Gastrocnemius medialis (tissue), 4 donors: Measurements from ENCODE around the gene CCDC188. TPM values are rescaled to one million over a fixed set of nuclear protein-coding genes. Genes with fewer than 3 reads are reported as not detected.
"Not testable (repeated sequence)": the region's sequence is repeated elsewhere in the genome, so short reads cannot be mapped to it uniquely, and the experiment has no call there.

ENCODE experiments used
- ATAC-seq, 2 donors: fragments of 150-250 bp; one replicate each; pipeline ENCODE4 v1.9.1; 2016
- DNase-seq, 2 donors: peaks; one replicate each; pipeline ENCODE4 v3.0.0-alpha.2; 2019
- H3K27ac ChIP-seq, 4 donors: fragments of 200-600 bp; sonication (generic); 1 replicate in 1 of 4; 2 replicates in 3 of 4; pipeline ENCODE4 v1.5.1; 2016 to 2018; ENCODE audit warnings: mild to moderate bottlenecking in 2 of 4, moderate library complexity in 1 of 4
- H3K27me3 ChIP-seq, 3 donors: fragments of 200-600 bp; sonication (generic) in 2 of 3; 1 replicate in 1 of 3; 2 replicates in 2 of 3; pipeline versions ENCODE4 v1.5.1 to v1.6.0; 2016 to 2019; ENCODE audit warnings: mild to moderate bottlenecking in 1 of 3, moderate library complexity in 1 of 3
- H3K36me3 ChIP-seq, 2 donors: fragments of 200-600 bp; sonication (generic) in 1 of 2; one replicate each; pipeline ENCODE4 v1.5.1; 2017 to 2018
- H3K4me1 ChIP-seq, 2 donors: fragments of 200-600 bp; sonication (generic) in 1 of 2; one replicate each; pipeline ENCODE4 v1.5.1; 2016 to 2017; ENCODE audit warnings: mild to moderate bottlenecking in 2 of 2
- H3K4me3 ChIP-seq, 4 donors: fragments of 200-600 bp; sonication (generic) in 3 of 4; 1 replicate in 1 of 4; 2 replicates in 3 of 4; pipeline ENCODE4 v1.5.1; 2016 to 2019; ENCODE audit warnings: mild to moderate bottlenecking in 2 of 4
- H3K9me3 ChIP-seq, 3 donors: fragments of 200-600 bp; sonication (generic) in 2 of 3; 1 replicate in 1 of 3; 2 replicates in 2 of 3; pipeline ENCODE4 v1.5.1; 2016 to 2019
- POLR2A ChIP-seq, 2 donors: fragments of 450-650 bp; IDR thresholded peaks; one replicate each; pipeline ENCODE4 v1.6.1; 2017; ENCODE audit warnings: antibody characterized with exemption in 2 of 2, mild to moderate bottlenecking in 2 of 2, moderate library complexity in 2 of 2
- in situ Hi-C, 4 donors: fragments of 200-750 bp; cut with MboI; loops; one replicate each; pipeline versions ENCODE4 v1.15.0 to v1.8.0; 2017; ENCODE audit warnings: low sequenced_read_pairs in 4 of 4
- intact Hi-C: fragments of 100-400 bp; cut with DNase I; formaldehyde crosslinking; loops from one replicate; pipeline ENCODE4 v1.15.1; 2023; ENCODE audit warnings: low total_unique reads
- total RNA-seq, 4 donors: library from RNA; depleted of rRNA; stranded (reverse); fragments of >200 nt; gene quantifications; one replicate each; pipeline versions ENCODE4 v1.1.0 to v1.2.3, GENCODE V29; 2016
- TF ChIP-seq, protein P1 (sequence below), 5 experiments: fragments of 450-650 bp in 3 of 5; fragments of 200-600 bp in 2 of 5; sonication (generic) in 2 of 5; IDR thresholded peaks in 4 of 5; conservative IDR thresholded peaks in 1 of 5; 1 replicate in 4 of 5; 2 replicates in 1 of 5; pipeline ENCODE4 v1.5.1; 2016 to 2019; ENCODE audit warnings: antibody characterized with exemption in 5 of 5, mild to moderate bottlenecking in 3 of 5, moderate library complexity in 3 of 5

Gene CCDC188
- total RNA-seq, 4 donors from 2014 or later: 0.82 to 3.5 TPM; not detected in 2

DNA sequence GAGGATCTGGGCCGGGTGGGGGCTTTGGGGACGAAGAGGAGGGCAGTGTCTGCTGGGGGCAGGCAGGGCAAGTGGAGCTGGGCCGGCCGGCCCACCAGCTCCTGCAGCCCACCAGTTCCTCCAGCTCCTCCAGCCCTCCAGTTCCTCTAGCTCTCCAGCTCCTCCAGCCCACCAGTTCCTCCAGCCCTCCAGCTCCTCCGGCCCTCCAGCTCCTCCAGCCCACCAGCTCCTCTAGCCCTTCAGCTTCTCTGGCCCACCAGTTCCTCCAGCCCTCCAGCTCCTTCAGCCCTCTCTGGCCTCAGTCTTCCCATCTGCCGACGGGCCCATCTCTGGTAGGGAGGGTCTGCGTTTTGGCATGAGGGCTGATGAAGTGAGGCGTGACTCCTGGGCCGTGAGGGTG, 9.2 kb upstream of the CCDC188 start:
- TF ChIP-seq, protein P1, sequence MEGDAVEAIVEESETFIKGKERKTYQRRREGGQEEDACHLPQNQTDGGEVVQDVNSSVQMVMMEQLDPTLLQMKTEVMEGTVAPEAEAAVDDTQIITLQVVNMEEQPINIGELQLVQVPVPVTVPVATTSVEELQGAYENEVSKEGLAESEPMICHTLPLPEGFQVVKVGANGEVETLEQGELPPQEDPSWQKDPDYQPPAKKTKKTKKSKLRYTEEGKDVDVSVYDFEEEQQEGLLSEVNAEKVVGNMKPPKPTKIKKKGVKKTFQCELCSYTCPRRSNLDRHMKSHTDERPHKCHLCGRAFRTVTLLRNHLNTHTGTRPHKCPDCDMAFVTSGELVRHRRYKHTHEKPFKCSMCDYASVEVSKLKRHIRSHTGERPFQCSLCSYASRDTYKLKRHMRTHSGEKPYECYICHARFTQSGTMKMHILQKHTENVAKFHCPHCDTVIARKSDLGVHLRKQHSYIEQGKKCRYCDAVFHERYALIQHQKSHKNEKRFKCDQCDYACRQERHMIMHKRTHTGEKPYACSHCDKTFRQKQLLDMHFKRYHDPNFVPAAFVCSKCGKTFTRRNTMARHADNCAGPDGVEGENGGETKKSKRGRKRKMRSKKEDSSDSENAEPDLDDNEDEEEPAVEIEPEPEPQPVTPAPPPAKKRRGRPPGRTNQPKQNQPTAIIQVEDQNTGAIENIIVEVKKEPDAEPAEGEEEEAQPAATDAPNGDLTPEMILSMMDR (IDR thresholded peaks at IDR 0.05 in 4 of 5, conservative IDR thresholded peaks at IDR 0.05 in 1 of 5): no peak
- TF ChIP-seq POLR2A (IDR thresholded peaks at IDR 0.05): no peak
- no peak for DNase-seq
- no peaks in the 10 kb centered on the region for H3K27me3 ChIP-seq
- H3K9me3 ChIP-seq: no peaks in the 10 kb centered on the region
- in situ Hi-C loops (no loop called here), intact Hi-C loops (no loop called here)
- H3K4me1 ChIP-seq: no peaks in the 10 kb centered on the region
- no peak for ATAC-seq
- no peak overlapping the region for H3K4me3 ChIP-seq
- no peaks in the 10 kb centered on the region for H3K36me3 ChIP-seq
- H3K27ac ChIP-seq: no peak overlapping the region

DNA sequence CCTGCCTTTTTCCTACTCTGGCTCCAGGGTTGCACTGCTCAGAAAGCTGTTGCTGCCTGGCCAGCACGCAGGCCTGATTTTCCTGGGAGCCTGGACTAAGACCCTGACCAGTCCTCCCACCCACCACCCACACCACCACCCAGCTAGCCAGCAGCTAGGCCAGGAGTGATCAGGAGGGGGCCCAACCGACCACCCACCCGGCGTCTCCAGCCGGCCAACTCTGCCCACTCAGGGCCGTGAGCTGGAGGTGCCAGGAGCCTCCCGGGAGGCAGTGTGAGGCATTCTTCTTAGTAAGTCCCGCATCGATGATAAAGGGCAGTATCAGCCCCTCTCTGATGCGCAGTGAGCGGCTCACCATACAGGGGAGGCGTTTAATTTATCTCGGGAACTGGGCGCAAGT, 8.7 kb upstream of the CCDC188 start:
- in situ Hi-C loops: loop anchor here (10.0 kb wide), 1 partner anchor 135 kb away; no protein-coding TSS in a partner anchor
- H3K27ac ChIP-seq: not testable (repeated sequence)

GRCh38 chr22:20159076-20159475, 8.2 kb upstream of the CCDC188 start:
- H3K4me1 ChIP-seq: no peaks in the 10 kb centered on the region
- no peak overlapping the region for H3K4me3 ChIP-seq
- H3K36me3 ChIP-seq: no peaks in the 10 kb centered on the region
- TF ChIP-seq, protein P1 (IDR thresholded peaks at IDR 0.05 in 4 of 5, conservative IDR thresholded peaks at IDR 0.05 in 1 of 5): no peak
- no peak for TF ChIP-seq POLR2A (IDR thresholded peaks at IDR 0.05)
- intact Hi-C loops (loop anchor here (5.0 kb wide), 1 partner anchor 108 kb away; the partner anchor contains the start of gene RTN4R), in situ Hi-C loops (loop anchor here (10.0 kb wide), 1 partner anchor 136 kb away; no protein-coding TSS in a partner anchor)
- DNase-seq: no peak
- no peaks in the 10 kb centered on the region for H3K9me3 ChIP-seq
- no peaks in the 10 kb centered on the region for H3K27me3 ChIP-seq
- no peak overlapping the region for H3K27ac ChIP-seq
- no peak for ATAC-seq

More for the DNA sequence above, 8.7 kb upstream of the CCDC188 start:
- H3K9me3 ChIP-seq, H3K36me3 ChIP-seq, H3K27me3 ChIP-seq, H3K4me1 ChIP-seq, H3K4me3 ChIP-seq, ATAC-seq, DNase-seq: not testable (repeated sequence)
- intact Hi-C loops: loop anchor here (5.0 kb wide), 1 partner anchor 108 kb away; the partner anchor contains the start of gene RTN4R

DNA sequence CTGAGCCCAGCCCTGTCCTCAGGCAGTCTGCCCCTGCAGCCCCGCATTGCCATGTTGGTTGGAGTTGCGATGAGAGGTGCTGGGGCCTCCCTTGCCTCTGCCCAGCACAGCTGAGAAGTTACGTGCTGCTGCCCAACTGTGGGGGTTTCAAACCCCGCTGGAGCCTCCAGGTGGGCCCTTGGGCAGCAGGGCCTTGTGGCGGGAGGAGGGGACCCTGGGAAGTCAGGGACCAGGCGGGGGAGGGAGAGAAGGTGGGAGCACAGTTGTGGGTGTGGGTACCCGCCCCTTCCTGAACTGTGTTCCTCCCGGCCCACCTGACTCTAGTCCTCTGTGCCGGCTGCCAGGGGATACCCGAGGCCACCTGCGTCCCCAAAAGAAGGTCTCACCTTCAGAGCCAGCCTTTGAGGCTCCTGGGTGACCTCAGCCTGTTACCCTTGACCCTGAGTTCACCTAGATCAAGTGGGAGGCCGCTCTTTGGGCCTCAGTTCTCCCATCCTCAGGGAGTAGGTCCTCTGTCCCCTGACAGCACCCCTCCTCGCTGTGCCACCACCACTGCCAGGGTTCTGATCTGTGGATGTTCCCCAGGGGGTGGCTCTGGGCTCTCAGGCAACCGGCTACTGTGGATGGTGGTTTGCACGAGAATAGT, 7.7 kb upstream of the CCDC188 start:
- no peaks in the 10 kb centered on the region for H3K36me3 ChIP-seq
- ATAC-seq: no peak
- no peak overlapping the region for H3K27ac ChIP-seq
- intact Hi-C loops (loop anchor here (5.0 kb wide), 1 partner anchor 109 kb away; the partner anchor contains the start of gene RTN4R), in situ Hi-C loops (loop anchor here (10.0 kb wide), 1 partner anchor 136 kb away; no protein-coding TSS in a partner anchor)
- H3K4me3 ChIP-seq: no peak overlapping the region
- H3K4me1 ChIP-seq: no peaks in the 10 kb centered on the region
- H3K9me3 ChIP-seq: no peaks in the 10 kb centered on the region
- H3K27me3 ChIP-seq: no peaks in the 10 kb centered on the region
- TF ChIP-seq, protein P1 (IDR thresholded peaks at IDR 0.05 in 4 of 5, conservative IDR thresholded peaks at IDR 0.05 in 1 of 5): no peak
- no peak for TF ChIP-seq POLR2A (IDR thresholded peaks at IDR 0.05)
- no peak for DNase-seq

- ATAC-seq (no peak), DNase-seq (no peak)
- Histone ChIP-seq H3K27me3 (no peaks in the 10 kb centered on the region), H3K36me3 (no peaks in the 10 kb centered on the region), H3K4me1 (no peaks in the 10 kb centered on the region), H3K27ac (no peak overlapping the region), H3K4me3 (no peak overlapping the region), H3K9me3 (no peaks in the 10 kb centered on the region)
- in situ Hi-C loops (loop anchor here (10.0 kb wide), 1 partner anchor 137 kb away; no protein-coding TSS in a partner anchor), intact Hi-C loops (loop anchor here (1.0 to 5.0 kb wide), 2 partner anchors 110 to 128 kb away; partner anchors contain the start of gene RTN4R)
- TF ChIP-seq, protein P1 (IDR thresholded peaks at IDR 0.05 in 4 of 5, conservative IDR thresholded peaks at IDR 0.05 in 1 of 5): no peak
- no peak for TF ChIP-seq POLR2A (IDR thresholded peaks at IDR 0.05)
Observed at GRCh38 chr22:20157430-20158183, 6.8 kb upstream of the CCDC188 start.
